Upper lobe of right lung (tissue), 1 donor: ENCODE results near the gene UBR3. TPM values are rescaled to one million over a fixed set of nuclear protein-coding genes. Genes with fewer than 3 reads are reported as not detected.
"Not testable (repeated sequence)": the region's sequence is repeated elsewhere in the genome, so short reads cannot be mapped to it uniquely, and the experiment has no call there.

Experiments used
- ATAC-seq: fragments of 200-7000 bp; cut with Tn5 transposase; one replicate; pipeline ENCODE4 v1.9.1; 2020; ENCODE audit warnings: mild to moderate bottlenecking, moderate library complexity
- DNase-seq: peaks from one replicate; pipeline ENCODE4 v3.0.0-alpha.2; 2020
- H3K27ac ChIP-seq: fragments of 200-600 bp; one replicate; pipeline ENCODE4 v1.8.0; 2022
- H3K27me3 ChIP-seq: fragments of 200-600 bp; one replicate; pipeline ENCODE4 v1.8.0; 2022; ENCODE audit warnings: mild to moderate bottlenecking
- H3K36me3 ChIP-seq: fragments of 200-600 bp; one replicate; pipeline ENCODE4 v1.8.0; 2022
- H3K4me1 ChIP-seq: fragments of 200-600 bp; one replicate; pipeline ENCODE4 v1.8.0; 2022
- H3K4me3 ChIP-seq: fragments of 200-600 bp; one replicate; pipeline ENCODE4 v1.8.0; 2022; ENCODE audit warnings: mild to moderate bottlenecking
- H3K9me3 ChIP-seq: fragments of 200-600 bp; one replicate; pipeline ENCODE4 v1.8.0; 2022
- intact Hi-C: fragments of 100-400 bp; cut with DNase I; formaldehyde crosslinking; loops from one replicate; pipeline ENCODE4 v1.11.0; 2022
- total RNA-seq: library from RNA; stranded (reverse); fragmentation: NEBNext Ultra II Directional; extraction: Animal tissue kit (Norgen Biotek cat#: 25700); gene quantifications from one replicate; pipeline ENCODE4 v1.2.1, GENCODE V29; 2021
- TF ChIP-seq, protein P1 (sequence below): fragments of 200-600 bp; IDR thresholded peaks from one replicate; pipeline ENCODE4 v1.8.0; 2022; ENCODE audit warnings: antibody characterized with exemption
- donor health status: DM: no; HTN: yes; CAD: no; lungs with severe emphysema.

Gene UBR3
- total RNA-seq, 1 donor from 2014 or later = 42.8 TPM

DNA sequence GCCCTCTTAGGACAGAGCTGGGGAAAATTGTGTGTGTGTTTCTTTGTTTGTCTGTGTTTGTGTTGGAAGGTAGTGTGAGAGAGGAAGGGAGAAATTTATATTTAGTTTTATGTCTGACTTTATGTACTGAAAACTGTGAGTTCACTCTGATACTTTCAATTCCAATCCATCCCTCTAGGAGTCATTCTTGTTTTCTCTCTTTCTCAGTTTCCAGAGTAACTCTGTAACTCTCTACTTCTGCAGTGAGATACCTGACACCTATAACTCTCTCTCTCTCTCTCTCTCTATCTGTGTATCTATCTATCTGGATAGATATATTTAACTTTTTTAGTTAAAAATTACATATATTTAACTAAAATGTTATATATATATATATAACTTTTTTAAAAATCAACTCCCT is 128.7 kb downstream of the UBR3 start:
- no peak for ATAC-seq
- peaks cover 18% of the 10 kb centered on the region for H3K36me3 ChIP-seq
- no peak overlapping the region for H3K4me3 ChIP-seq
- intact Hi-C loops = no loop called here
- H3K4me1 ChIP-seq = no peaks in the 10 kb centered on the region
- H3K27ac ChIP-seq = no peak overlapping the region
- no peak for DNase-seq
- no peaks in the 10 kb centered on the region for H3K9me3 ChIP-seq
- TF ChIP-seq, protein P1, sequence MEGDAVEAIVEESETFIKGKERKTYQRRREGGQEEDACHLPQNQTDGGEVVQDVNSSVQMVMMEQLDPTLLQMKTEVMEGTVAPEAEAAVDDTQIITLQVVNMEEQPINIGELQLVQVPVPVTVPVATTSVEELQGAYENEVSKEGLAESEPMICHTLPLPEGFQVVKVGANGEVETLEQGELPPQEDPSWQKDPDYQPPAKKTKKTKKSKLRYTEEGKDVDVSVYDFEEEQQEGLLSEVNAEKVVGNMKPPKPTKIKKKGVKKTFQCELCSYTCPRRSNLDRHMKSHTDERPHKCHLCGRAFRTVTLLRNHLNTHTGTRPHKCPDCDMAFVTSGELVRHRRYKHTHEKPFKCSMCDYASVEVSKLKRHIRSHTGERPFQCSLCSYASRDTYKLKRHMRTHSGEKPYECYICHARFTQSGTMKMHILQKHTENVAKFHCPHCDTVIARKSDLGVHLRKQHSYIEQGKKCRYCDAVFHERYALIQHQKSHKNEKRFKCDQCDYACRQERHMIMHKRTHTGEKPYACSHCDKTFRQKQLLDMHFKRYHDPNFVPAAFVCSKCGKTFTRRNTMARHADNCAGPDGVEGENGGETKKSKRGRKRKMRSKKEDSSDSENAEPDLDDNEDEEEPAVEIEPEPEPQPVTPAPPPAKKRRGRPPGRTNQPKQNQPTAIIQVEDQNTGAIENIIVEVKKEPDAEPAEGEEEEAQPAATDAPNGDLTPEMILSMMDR = no peak
- no peaks in the 10 kb centered on the region for H3K27me3 ChIP-seq

- H3K9me3 ChIP-seq, H3K4me1 ChIP-seq, H3K27me3 ChIP-seq, intact Hi-C loops, H3K4me3 ChIP-seq, H3K27ac ChIP-seq, ATAC-seq, DNase-seq: not testable (repeated sequence)
- H3K36me3 ChIP-seq = peaks cover 24% of the 10 kb centered on the region
Measured at GRCh38 chr2:169957219-169957618, 130.0 kb downstream of the UBR3 start.

DNA sequence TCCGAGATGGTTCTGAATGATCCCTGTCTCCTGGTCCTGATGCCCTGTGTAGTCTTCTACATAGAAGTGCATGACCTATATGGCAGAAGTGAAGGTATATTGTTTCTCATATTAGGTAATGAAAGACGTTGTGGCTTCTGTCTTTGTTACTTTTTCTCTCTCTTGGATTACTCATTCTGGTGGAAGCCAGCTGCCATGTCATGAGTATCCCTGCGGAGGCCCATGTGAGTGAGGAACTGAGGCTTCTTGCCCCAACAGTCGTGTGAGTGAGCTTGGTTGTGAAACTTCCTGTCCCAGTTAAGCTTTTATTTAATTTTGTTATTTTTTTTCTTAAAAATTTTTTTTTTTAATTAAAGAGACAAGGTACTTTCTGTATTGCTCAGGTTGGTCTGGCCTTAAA is 134.7 kb downstream of the UBR3 start:
- Histone ChIP-seq H3K27ac (no peak overlapping the region), H3K4me3 (no peak overlapping the region), H3K9me3 (no peaks in the 10 kb centered on the region), H3K4me1 (no peaks in the 10 kb centered on the region), H3K36me3 (peaks cover 53% of the 10 kb centered on the region), H3K27me3 (no peaks in the 10 kb centered on the region)
- DNase-seq (peak; percentile 63), ATAC-seq (peak; percentile 76)
- TF ChIP-seq, protein P1 = no peak
- intact Hi-C loops = no loop called here

DNA sequence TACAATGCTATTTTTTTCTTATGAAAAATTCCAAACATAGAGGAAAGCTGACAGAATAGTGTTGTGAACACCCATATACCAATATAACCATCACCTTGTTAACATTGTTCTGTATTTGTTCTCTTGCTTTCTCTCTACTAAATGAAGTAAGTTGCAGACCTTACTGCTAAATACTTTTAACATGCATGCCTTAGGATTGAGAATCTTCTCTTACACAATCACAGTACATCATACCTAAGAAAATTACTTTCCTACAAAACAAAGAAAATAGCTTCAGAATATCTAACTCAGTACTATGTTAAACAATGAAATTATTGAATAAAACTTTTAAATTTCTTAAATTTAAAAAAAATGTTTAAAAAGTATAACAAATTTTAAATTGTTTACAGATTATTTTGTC is 136.5 kb downstream of the UBR3 start:
- no peak overlapping the region for H3K4me3 ChIP-seq
- H3K9me3 ChIP-seq = no peaks in the 10 kb centered on the region
- ATAC-seq = no peak
- H3K27ac ChIP-seq = no peak overlapping the region
- TF ChIP-seq, protein P1 = no peak
- no peaks in the 10 kb centered on the region for H3K27me3 ChIP-seq
- H3K36me3 ChIP-seq = peaks cover 48% of the 10 kb centered on the region
- no peak for DNase-seq
- intact Hi-C loops = no loop called here
- no peaks in the 10 kb centered on the region for H3K4me1 ChIP-seq

- DNase-seq = no peak
- ATAC-seq = no peak
- H3K4me3 ChIP-seq = no peak overlapping the region
- H3K4me1 ChIP-seq = no peaks in the 10 kb centered on the region
- intact Hi-C loops = no loop called here
- H3K36me3 ChIP-seq = peaks cover 40% of the 10 kb centered on the region
- TF ChIP-seq, protein P1 = no peak
- no peak overlapping the region for H3K27ac ChIP-seq
- H3K27me3 ChIP-seq = no peaks in the 10 kb centered on the region
- H3K9me3 ChIP-seq = no peaks in the 10 kb centered on the region
Measured at GRCh38 chr2:169964740-169965139, 137.5 kb downstream of the UBR3 start.

DNA sequence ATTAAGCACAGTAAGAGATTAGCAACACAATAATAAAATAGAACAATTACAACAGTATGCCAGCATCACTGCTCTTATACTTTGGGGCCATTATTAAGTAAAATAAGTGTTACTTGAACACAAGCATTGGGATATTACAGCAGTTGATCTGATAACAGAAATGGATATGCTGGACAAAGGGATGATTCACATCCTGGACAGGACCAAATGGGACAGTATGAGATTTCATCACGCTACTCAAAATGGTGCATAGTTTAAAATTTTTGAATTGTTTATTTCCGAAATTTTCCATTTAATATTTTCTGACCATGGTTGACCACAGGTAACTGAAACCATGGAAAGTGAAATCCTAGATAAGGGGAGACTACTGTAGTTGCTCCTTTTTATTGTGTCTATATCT is 138.2 kb downstream of the UBR3 start:
- Histone ChIP-seq H3K36me3 (peaks cover 39% of the 10 kb centered on the region), H3K4me1 (no peaks in the 10 kb centered on the region), H3K9me3 (no peaks in the 10 kb centered on the region), H3K27ac (no peak overlapping the region), H3K27me3 (no peaks in the 10 kb centered on the region), H3K4me3 (no peak overlapping the region)
- ATAC-seq (no peak), DNase-seq (no peak)
- TF ChIP-seq, protein P1 = no peak
- intact Hi-C loops = no loop called here
